IPS DF 19.7 (cell line): ENCODE data around the gene SPTBN2.

ENCODE experiments used
- DNase-seq: peaks from one replicate; pipeline ENCODE4 v3.0.0-alpha.2; 2013; ENCODE audit warnings: low read depth, low spot score

SPTBN2 gene

GRCh38 chr11:66685276-66686099 is 43.5 kb downstream of the SPTBN2 start:
- no peak for DNase-seq

GRCh38 chr11:66684635-66685034 is 44.4 kb downstream of the SPTBN2 start:
- no peak for DNase-seq

GRCh38 chr11:66683877-66684276 is 45.1 kb downstream of the SPTBN2 start:
- no peak for DNase-seq

- DNase-seq = no peak
Measured at GRCh38 chr11:66680966-66681645, 47.9 kb downstream of the SPTBN2 start.

GRCh38 chr11:66677599-66678375 is 51.2 kb downstream of the SPTBN2 start, which contains the start of gene RBM4B:
Gene RBM4B, minus strand, starts transcription at chr11:66677887. Its CDS starts 808 bp downstream, at chr11:66677079.
- peak; percentile 82 for DNase-seq

- DNase-seq = no peak
Measured at GRCh38 chr11:66676931-66677598, 52.0 kb downstream of the SPTBN2 start.

- no peak for DNase-seq
Measured at GRCh38 chr11:66676282-66676919, 52.6 kb downstream of the SPTBN2 start.

GRCh38 chr11:66674964-66675602 is 53.9 kb downstream of the SPTBN2 start:
- no peak for DNase-seq

- no peak for DNase-seq
Measured at GRCh38 chr11:66670816-66671215, 58.2 kb downstream of the SPTBN2 start.

GRCh38 chr11:66665369-66665768 is 63.6 kb downstream of the SPTBN2 start:
- no peak for DNase-seq

GRCh38 chr11:66663741-66664296 is 65.2 kb downstream of the SPTBN2 start:
- no peak for DNase-seq

GRCh38 chr11:66659763-66660162 is 69.3 kb downstream of the SPTBN2 start:
- DNase-seq = no peak

- DNase-seq = no peak
Measured at GRCh38 chr11:66653123-66653522, 75.9 kb downstream of the SPTBN2 start.

GRCh38 chr11:66652651-66653050 is 76.4 kb downstream of the SPTBN2 start:
- DNase-seq = no peak

- DNase-seq = no peak
Measured at GRCh38 chr11:66651016-66651415, 78.0 kb downstream of the SPTBN2 start.

- DNase-seq = no peak
Measured at GRCh38 chr11:66649903-66650302, 79.1 kb downstream of the SPTBN2 start.

GRCh38 chr11:66646828-66647227 is 82.2 kb downstream of the SPTBN2 start:
- DNase-seq = no peak

- no peak for DNase-seq
Measured at GRCh38 chr11:66643745-66644437, 85.1 kb downstream of the SPTBN2 start.

- no peak for DNase-seq
Measured at GRCh38 chr11:66641834-66642233, 87.2 kb downstream of the SPTBN2 start.
